Measurements from ENCODE around the gene PARD3. TPM values are rescaled to one million over a fixed set of nuclear protein-coding genes. Genes with fewer than 3 reads are reported as not detected.

Gene PARD3
- total RNA-seq, 3 donors from 2014 or later: 48.2 to 93.7 (median 60.6) TPM

- Histone ChIP-seq H3K27ac (no peak overlapping the region), H3K27me3 (no peaks in the 10 kb centered on the region), H3K4me3 (no peak overlapping the region), H3K9me3 (no peaks in the 10 kb centered on the region), H3K4me1 (no peaks in the 10 kb centered on the region), H3K36me3 (no peaks in the 10 kb centered on the region)
- intact Hi-C loops (cut with DNase I; ENCODE audit: low total_unique reads): loop anchor here (5.0 kb wide), 1 partner anchor 849 kb away; no protein-coding TSS in a partner anchor
- TF ChIP-seq POLR2A (IDR thresholded peaks at IDR 0.05): no peak
- TF ChIP-seq POLR2AphosphoS5 (IDR thresholded peaks at IDR 0.05): no peak
- TF ChIP-seq CTCF (IDR thresholded peaks at IDR 0.05): no peak
- no peak for DNase-seq (ENCODE audit: low spot score in 2 of 2)
Observed at GRCh38 chr10:34801097-34801733, 13.9 kb downstream of the PARD3 start.

GRCh38 chr10:34800624-34801023 is 14.5 kb downstream of the PARD3 start:
- no peak overlapping the region for H3K4me3 ChIP-seq
- no peaks in the 10 kb centered on the region for H3K9me3 ChIP-seq
- H3K36me3 ChIP-seq: no peaks in the 10 kb centered on the region
- TF ChIP-seq POLR2A (IDR thresholded peaks at IDR 0.05) (no peak), CTCF (IDR thresholded peaks at IDR 0.05) (no peak), POLR2AphosphoS5 (IDR thresholded peaks at IDR 0.05) (no peak)
- H3K4me1 ChIP-seq: no peaks in the 10 kb centered on the region
- no peaks in the 10 kb centered on the region for H3K27me3 ChIP-seq
- DNase-seq (ENCODE audit: low spot score in 2 of 2): no peak
- no peak overlapping the region for H3K27ac ChIP-seq
- intact Hi-C loops (cut with DNase I; ENCODE audit: low total_unique reads): loop anchor here (5.0 kb wide), 1 partner anchor 848 kb away; no protein-coding TSS in a partner anchor

GRCh38 chr10:34798654-34799053 is 16.4 kb downstream of the PARD3 start:
- Histone ChIP-seq H3K27me3 (no peaks in the 10 kb centered on the region), H3K4me3 (no peak overlapping the region), H3K9me3 (no peaks in the 10 kb centered on the region), H3K36me3 (no peaks in the 10 kb centered on the region), H3K27ac (no peak overlapping the region), H3K4me1 (no peaks in the 10 kb centered on the region)
- TF ChIP-seq CTCF (IDR thresholded peaks at IDR 0.05) (no peak), POLR2AphosphoS5 (IDR thresholded peaks at IDR 0.05) (no peak), POLR2A (IDR thresholded peaks at IDR 0.05) (no peak)
- intact Hi-C loops (cut with DNase I; ENCODE audit: low total_unique reads): no loop called here
- no peak for DNase-seq (ENCODE audit: low spot score in 2 of 2)

GRCh38 chr10:34797155-34797554 is 17.9 kb downstream of the PARD3 start:
- no peaks in the 10 kb centered on the region for H3K36me3 ChIP-seq
- H3K9me3 ChIP-seq: no peaks in the 10 kb centered on the region
- TF ChIP-seq CTCF (IDR thresholded peaks at IDR 0.05) (no peak), POLR2A (IDR thresholded peaks at IDR 0.05) (no peak)
- no peak for DNase-seq (ENCODE audit: low spot score in 2 of 2)
- no peaks in the 10 kb centered on the region for H3K27me3 ChIP-seq
- H3K4me1 ChIP-seq: peaks cover 0 to 6% of the 10 kb centered on the region in 2 donors
- no peak overlapping the region for H3K4me3 ChIP-seq
- intact Hi-C loops (cut with DNase I; ENCODE audit: low total_unique reads): no loop called here
- H3K27ac ChIP-seq: no peak overlapping the region

GRCh38 chr10:34796133-34796532 is 19.0 kb downstream of the PARD3 start:
- Histone ChIP-seq H3K27ac (no peak overlapping the region), H3K36me3 (no peaks in the 10 kb centered on the region), H3K27me3 (no peaks in the 10 kb centered on the region), H3K9me3 (no peaks in the 10 kb centered on the region), H3K4me3 (no peak overlapping the region), H3K4me1 (peaks cover 0 to 6% of the 10 kb centered on the region in 2 donors)
- no peak for DNase-seq (ENCODE audit: low spot score in 2 of 2)
- no peak for TF ChIP-seq CTCF (IDR thresholded peaks at IDR 0.05)
- no peak for TF ChIP-seq POLR2AphosphoS5 (IDR thresholded peaks at IDR 0.05)
- no peak for TF ChIP-seq POLR2A (IDR thresholded peaks at IDR 0.05)
- intact Hi-C loops (cut with DNase I; ENCODE audit: low total_unique reads): no loop called here
